ENCODE data around the gene GTF2H4.

- TF ChIP-seq, protein P1, sequence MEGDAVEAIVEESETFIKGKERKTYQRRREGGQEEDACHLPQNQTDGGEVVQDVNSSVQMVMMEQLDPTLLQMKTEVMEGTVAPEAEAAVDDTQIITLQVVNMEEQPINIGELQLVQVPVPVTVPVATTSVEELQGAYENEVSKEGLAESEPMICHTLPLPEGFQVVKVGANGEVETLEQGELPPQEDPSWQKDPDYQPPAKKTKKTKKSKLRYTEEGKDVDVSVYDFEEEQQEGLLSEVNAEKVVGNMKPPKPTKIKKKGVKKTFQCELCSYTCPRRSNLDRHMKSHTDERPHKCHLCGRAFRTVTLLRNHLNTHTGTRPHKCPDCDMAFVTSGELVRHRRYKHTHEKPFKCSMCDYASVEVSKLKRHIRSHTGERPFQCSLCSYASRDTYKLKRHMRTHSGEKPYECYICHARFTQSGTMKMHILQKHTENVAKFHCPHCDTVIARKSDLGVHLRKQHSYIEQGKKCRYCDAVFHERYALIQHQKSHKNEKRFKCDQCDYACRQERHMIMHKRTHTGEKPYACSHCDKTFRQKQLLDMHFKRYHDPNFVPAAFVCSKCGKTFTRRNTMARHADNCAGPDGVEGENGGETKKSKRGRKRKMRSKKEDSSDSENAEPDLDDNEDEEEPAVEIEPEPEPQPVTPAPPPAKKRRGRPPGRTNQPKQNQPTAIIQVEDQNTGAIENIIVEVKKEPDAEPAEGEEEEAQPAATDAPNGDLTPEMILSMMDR (IDR thresholded peaks at IDR 0.05 in 4 of 5, conservative IDR thresholded peaks at IDR 0.05 in 1 of 5): no peak
- TF ChIP-seq POLR2A (IDR thresholded peaks at IDR 0.05): no peak
These were observed 31.5 kb downstream of the GTF2H4 start for GRCh38 chr6:30939473-30939872.
